Embryonic facial prominence (tissue), 1 donor: ENCODE measurements around the gene TEX13D.

ENCODE experiments used
- DNase-seq: peaks from one replicate; pipeline ENCODE4 v3.0.0-alpha.2; 2016; ENCODE audit errors: extremely low spot score

The TEX13D gene

DNA sequence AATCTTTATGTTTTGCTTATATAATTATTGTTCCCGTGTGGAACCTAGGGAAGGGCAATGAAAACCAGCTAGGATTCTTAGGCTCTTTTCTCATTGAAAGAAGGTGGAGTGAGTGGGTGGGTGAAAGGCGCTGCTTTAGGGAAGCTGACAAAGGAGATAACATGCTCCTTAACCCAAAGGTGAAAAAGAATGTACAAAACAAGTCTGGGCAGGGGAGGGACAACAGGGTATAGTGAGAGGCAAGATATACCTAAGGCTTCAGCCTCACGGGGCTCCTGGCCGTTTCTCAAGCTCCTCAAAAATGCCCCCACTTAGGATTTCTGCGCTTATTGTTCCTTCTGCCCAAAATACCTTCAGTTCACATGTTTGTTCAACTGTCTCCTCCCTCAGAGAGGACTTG is 15.7 kb downstream of the TEX13D start:
- no peak for DNase-seq

- DNase-seq = no peak
Measured at GRCh38 chrX:124348885-124349453, 16.5 kb downstream of the TEX13D start.

DNA sequence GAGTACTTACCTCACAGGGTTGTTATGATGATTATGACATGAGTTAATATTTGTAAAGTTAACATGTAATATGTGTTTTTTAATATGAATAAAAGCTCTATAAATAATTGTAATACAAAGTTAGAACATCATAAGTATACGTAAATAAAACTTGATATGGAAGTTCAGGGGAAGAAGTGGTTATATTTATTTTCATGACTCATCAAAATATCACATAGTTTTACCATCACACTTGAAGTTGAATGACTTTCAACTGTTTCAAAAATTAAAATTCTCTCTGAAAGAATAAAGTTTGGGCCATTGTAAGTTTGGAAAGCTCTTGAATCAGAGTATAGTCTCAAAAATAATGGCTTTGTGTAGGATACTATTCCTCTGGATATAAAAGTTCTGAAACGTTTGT is 22.2 kb downstream of the TEX13D start:
- DNase-seq = no peak

DNA sequence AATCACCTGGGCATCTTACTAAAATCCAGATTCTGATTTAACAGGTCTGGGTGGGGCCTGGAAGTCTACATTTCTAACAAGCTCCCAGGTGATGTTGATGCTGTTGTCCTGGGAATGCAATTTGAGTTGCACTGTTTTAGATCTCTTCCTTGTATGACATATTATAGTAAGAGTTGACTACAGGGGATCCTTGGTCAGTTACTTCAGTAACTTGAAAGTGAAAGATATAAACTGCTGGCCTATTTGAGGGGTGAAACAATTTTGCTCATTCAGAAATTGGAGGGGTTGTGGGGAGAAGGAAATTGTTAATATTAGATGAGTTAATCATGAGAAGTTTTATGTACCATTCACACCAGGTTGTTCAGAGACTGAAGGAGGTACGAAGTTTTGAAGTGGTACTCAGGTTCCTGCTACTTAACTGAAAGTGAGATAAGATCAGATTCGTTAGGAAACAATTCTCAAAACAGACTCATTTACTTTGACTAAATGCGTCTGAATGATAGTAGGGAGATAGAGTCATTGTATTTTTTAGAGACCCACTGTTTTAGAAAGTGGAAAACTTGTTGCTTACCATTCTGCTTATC is 26.4 kb downstream of the TEX13D start:
- no peak for DNase-seq

GRCh38 chrX:124362072-124362471 is 29.6 kb downstream of the TEX13D start:
- no peak for DNase-seq

DNA sequence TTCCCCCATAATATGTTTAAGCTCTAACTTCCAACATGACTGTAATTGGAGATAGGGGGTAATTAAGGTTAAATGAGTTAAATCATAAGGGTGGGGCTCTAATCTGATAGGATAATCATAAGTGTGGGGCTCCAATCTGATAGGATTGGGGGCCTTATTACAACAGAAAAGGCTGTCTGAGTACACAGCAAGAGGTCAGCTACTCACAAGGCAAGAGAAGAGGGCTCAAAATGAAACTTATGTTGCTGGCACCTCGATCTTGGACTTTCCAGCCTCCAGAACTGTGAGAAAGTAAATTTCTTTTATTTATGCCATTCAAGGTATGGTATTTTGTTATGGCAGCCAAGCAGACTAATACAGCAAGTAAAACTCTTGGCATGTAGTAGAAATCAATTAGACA is 30.3 kb downstream of the TEX13D start:
- DNase-seq = no peak

- no peak for DNase-seq
Measured at GRCh38 chrX:124369722-124370121, 37.3 kb downstream of the TEX13D start.

- DNase-seq = no peak
Measured at GRCh38 chrX:124373348-124373747, 40.9 kb downstream of the TEX13D start.

- DNase-seq = no peak
Measured at GRCh38 chrX:124378643-124379042, 46.2 kb downstream of the TEX13D start.

- no peak for DNase-seq
Measured at GRCh38 chrX:124383354-124383753, 50.9 kb downstream of the TEX13D start.

DNA sequence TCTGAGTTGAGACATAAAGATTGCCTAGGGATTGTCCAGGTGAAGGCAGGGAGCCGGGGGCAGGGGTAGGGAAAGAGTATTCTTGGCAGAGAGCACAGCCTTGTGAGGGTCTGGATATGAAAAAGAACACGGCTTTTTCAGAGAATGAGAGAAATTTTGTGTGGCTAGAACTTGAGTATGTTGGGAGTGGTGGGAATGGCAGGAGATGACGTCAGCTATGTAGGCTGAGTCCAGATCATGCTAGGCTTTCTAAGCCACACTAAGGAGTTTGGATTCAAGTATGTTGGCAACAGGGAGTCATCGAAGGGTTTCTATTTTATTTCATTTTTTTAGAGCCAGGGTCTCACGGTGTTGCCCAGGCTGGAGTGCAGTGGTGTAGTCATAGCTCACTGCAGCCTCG is 53.9 kb downstream of the TEX13D start:
- no peak for DNase-seq
